OCI-LY1 (cell line): ENCODE measurements around the gene SMAD6.

Experiments used
- CTCF ChIP-seq: fragments of 200-600 bp; sonication (generic), shearing (Covaris generic); IDR thresholded peaks from 2 replicates; pipeline ENCODE4 v1.5.1; 2017; ENCODE audit warnings: mild to moderate bottlenecking, antibody characterized with exemption, low read length, moderate library complexity, mixed read lengths
- EZH2 ChIP-seq: fragments of 200-600 bp; sonication (generic), shearing (Covaris generic); IDR thresholded peaks from 2 replicates; pipeline ENCODE4 v1.8.0; 2017; ENCODE audit warnings: borderline replicate concordance, mixed run types, mild to moderate bottlenecking, antibody characterized with exemption, low read length, moderate library complexity, mixed read lengths

- TF ChIP-seq CTCF, result no peak
- no peak for TF ChIP-seq EZH2
These were observed 9.2 kb downstream of the SMAD6 start for GRCh38 chr15:66711260-66711659.
